COLO668 (cell line): ENCODE measurements around the gene GALR1.
A peak's percentile ranks its signal among the peaks of the same experiment; 100 is the strongest.
"Not testable (repeated sequence)": the region's sequence is repeated elsewhere in the genome, so short reads cannot be mapped to it uniquely, and the experiment has no call there.

ENCODE experiments used
- DNase-seq: peaks from one replicate; lab custom pipeline; 2025; ENCODE audit not compliant: unreplicated experiment; lab: John Stamatoyannopoulos, UW

Gene GALR1

GRCh38 chr18:77250501-77250925 lies 865 bp downstream of the GALR1 start:
- peak; percentile 69 for DNase-seq

- peak; percentile 69 for DNase-seq
These were observed 1.5 kb downstream of the GALR1 start for GRCh38 chr18:77250926-77251729.

- peak; percentile 50 for DNase-seq
These were observed 2.0 kb downstream of the GALR1 start for GRCh38 chr18:77251730-77252050.

GRCh38 chr18:77254711-77255405 lies 5.2 kb downstream of the GALR1 start:
- DNase-seq = peak; percentile 72

- DNase-seq = no peak
These were observed 5.9 kb downstream of the GALR1 start for GRCh38 chr18:77255426-77256105.

DNA sequence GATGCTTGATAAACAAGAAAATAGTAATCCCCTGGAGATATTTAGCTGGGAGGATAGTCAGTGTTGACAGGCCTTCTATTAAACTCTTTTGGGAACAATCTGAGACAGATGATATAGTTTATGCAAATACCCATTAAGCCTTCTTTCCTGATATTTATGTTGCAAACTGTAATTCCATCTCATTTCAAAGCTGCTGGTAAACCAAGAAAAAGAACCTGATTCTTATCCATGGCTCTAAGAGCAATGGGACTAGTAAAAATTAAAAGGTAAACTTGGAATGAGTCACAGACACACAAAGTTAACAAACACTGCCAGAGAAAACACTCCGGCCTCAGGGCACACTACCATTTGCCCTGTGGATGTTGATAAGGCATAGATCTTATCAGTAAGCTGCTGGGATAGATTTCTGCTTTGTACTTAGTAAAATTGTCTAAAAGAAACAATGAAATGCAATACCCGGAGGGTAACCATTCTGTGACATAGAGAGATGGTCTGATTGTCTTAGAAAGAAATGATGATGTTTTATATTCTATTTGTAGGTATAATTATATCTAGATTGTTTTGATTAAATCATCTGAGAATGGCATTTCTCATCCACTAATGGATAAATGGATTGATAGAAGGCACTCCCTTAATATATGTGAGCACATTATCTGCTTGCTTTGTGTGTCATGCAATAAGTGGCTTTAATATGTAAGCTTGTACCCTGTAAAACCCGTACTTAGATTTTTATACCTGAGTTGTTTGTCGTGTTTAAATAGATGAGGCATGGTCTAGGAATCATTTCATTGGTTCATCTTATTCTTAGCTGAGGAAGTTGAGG lies 13.2 kb downstream of the GALR1 start:
- DNase-seq = peak; percentile 27

GRCh38 chr18:77263466-77263763 lies 13.8 kb downstream of the GALR1 start:
- no peak for DNase-seq

DNA sequence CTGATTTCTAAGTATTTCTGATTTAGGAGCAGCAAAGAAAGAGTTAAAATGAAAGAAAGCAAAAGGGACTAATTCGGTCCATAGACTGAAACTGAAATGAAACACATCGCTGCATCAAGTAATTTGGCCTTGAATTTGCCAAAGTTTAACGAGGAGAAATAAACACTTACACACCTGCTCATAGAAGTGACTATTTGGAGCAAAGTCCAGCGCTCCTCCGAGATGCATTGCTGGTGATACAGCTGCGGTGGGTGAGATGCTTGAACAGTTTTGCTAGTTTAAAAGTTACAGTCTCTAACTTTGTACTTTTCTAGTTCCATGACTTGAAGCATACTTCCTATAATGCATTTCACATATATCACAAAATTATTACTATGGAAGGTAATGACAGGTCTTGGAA lies 18.3 kb downstream of the GALR1 start:
- no peak for DNase-seq

- no peak for DNase-seq
These were observed 18.8 kb downstream of the GALR1 start for GRCh38 chr18:77268456-77268855.

- no peak for DNase-seq
These were observed 22.2 kb downstream of the GALR1 start for GRCh38 chr18:77271576-77272481.

DNA sequence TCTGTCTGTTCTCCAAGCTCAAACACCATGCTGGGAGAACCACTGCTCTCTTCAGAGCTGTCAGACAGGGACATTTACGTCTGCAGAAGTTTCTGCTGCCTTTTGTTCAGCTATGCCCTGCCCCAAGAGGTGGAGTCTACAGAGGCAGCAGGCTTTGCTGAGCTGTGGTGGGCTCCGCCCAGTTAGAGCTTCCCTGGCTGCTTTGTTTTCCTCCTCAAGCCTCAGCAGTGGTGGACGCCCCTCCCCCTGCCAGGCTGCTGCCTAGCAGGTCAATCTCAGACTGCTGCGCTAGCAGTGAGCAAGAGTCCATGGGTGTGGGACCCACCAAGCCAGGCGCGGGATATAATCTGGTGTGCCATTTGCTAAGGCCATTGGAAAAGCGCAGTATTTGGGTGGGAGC lies 41.2 kb downstream of the GALR1 start:
- DNase-seq = not testable (repeated sequence)

GRCh38 chr18:77298172-77298571 lies 48.5 kb downstream of the GALR1 start:
- no peak for DNase-seq

GRCh38 chr18:77299706-77300105 lies 50.1 kb downstream of the GALR1 start:
- DNase-seq = no peak

DNA sequence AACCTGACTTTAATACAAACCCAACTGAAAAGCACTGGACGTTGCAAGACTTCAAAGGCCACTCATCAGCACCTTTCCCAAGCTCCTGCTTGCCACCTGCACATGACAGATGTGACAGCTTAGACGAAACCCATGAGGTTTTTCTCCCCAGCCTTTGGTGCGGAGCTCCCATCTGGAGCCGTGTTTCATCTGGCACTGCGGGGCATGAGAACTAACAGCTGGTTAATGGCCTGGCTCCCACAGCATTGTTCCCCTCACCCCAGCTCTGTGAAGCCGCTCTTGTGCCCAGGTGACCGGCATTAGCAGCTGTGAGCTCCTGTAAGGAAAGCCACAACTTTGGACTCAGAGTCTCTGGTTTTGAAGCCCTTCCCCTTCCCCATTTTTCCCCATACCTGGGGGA lies 50.9 kb downstream of the GALR1 start:
- no peak for DNase-seq

GRCh38 chr18:77304268-77304667 lies 54.6 kb downstream of the GALR1 start:
- no peak for DNase-seq

GRCh38 chr18:77305676-77306075 lies 56.0 kb downstream of the GALR1 start:
- DNase-seq = no peak

DNA sequence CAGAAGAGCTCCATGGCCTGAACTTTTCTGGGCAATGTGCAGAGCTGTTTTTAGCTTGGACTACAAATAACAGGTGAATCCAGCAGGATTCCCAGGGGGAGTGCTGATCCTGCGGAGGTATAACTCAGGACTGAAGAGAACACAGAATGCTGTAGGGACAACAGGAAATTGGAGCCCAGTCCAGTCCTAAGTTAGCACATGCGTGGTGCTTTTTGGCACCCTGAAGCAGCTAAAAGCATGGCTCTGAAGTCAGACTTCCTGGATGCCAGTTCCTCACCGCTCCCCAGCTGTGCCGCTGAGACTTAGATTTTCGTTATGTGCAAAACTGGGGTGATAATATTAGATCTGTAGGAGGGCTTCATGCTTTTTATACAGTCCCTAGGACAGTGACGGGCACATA lies 58.6 kb downstream of the GALR1 start:
- no peak for DNase-seq

- no peak for DNase-seq
These were observed 64.9 kb downstream of the GALR1 start for GRCh38 chr18:77314511-77314910.

DNA sequence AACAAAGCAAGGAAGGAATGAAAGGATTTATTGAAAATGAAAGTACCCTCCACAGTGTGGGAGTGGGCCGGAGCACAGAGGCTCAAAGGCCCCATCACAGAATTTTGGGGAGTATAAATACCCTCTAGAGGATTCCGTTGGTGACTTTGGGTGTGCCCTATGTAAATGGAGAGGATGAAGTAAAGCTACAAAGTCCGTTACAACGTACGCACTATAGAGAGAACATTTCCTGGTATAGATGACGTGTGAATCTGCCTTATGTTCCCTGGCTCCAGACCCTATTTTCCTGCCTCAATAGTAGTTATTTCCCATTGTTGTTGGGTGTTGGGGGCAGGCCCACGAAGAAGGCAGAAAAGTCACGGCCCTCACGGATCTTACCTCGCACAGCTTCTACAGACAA lies 65.3 kb downstream of the GALR1 start:
- no peak for DNase-seq

GRCh38 chr18:77316008-77316407 lies 66.4 kb downstream of the GALR1 start:
- DNase-seq = no peak
